H9 (cell line): ENCODE measurements around the gene NHLRC1. TPM values are rescaled to one million over a fixed set of nuclear protein-coding genes. Genes with fewer than 3 reads are reported as not detected.

Experiments used
- DNase-seq: peaks from one replicate; pipeline ENCODE4 v3.0.0-alpha.2; 2017
- H2AFZ ChIP-seq: one replicate; pipeline ENCODE4 v1.6.1; 2013; ENCODE audit warnings: mild to moderate bottlenecking, low read length, control low read depth, moderate library complexity
- H2AK5ac ChIP-seq: 2 replicates; pipeline ENCODE4 v1.6.1; 2013; ENCODE audit warnings: low read length, control low read depth, mixed read lengths; ENCODE audit not compliant: insufficient read length
- H2BK120ac ChIP-seq: one replicate; pipeline ENCODE4 v1.6.1; 2013; ENCODE audit warnings: low read depth, mild to moderate bottlenecking, low read length, control low read depth, inconsistent platforms; ENCODE audit not compliant: poor library complexity, severe bottlenecking
- H2BK12ac ChIP-seq: 2 replicates; pipeline ENCODE4 v1.6.1; 2013; ENCODE audit warnings: low read length, control low read depth, mixed read lengths, low read depth; ENCODE audit not compliant: insufficient read length
- H2BK15ac ChIP-seq: 2 replicates; pipeline ENCODE4 v1.6.1; 2013; ENCODE audit warnings: low read depth, low read length, control low read depth
- H2BK20ac ChIP-seq: one replicate; pipeline ENCODE4 v1.6.1; 2013; ENCODE audit warnings: low read depth, mild to moderate bottlenecking, low read length, control low read depth, inconsistent platforms; ENCODE audit not compliant: poor library complexity, severe bottlenecking
- H2BK5ac ChIP-seq: 2 replicates; pipeline ENCODE4 v1.6.1; 2013; ENCODE audit warnings: low read length, control low read depth, mixed read lengths; ENCODE audit not compliant: insufficient read length
- H3K14ac ChIP-seq: 2 replicates; pipeline ENCODE4 v1.6.1; 2013; ENCODE audit warnings: low read length, control low read depth; ENCODE audit not compliant: insufficient read depth
- H3K18ac ChIP-seq: 2 replicates; pipeline ENCODE4 v1.6.1; 2013; ENCODE audit warnings: low read depth, mild to moderate bottlenecking, mixed read lengths, low read length, control low read depth; ENCODE audit not compliant: insufficient read length
- H3K23ac ChIP-seq: 2 replicates; pipeline ENCODE4 v1.6.1; 2013; ENCODE audit warnings: low read length, control low read depth, mixed read lengths, low read depth; ENCODE audit not compliant: insufficient read length
- H3K23me2 ChIP-seq: 2 replicates; pipeline ENCODE4 v1.6.1; 2013; ENCODE audit warnings: low read depth, mild to moderate bottlenecking, mixed read lengths, low read length, control low read depth; ENCODE audit not compliant: insufficient read length, poor library complexity, severe bottlenecking
- H3K27ac ChIP-seq: 2 replicates; pipeline ENCODE4 v1.5.1; 2013; ENCODE audit warnings: low read length, control low read depth, mixed read lengths, low read depth; ENCODE audit not compliant: insufficient read length
- H3K27me3 ChIP-seq: 2 replicates; pipeline ENCODE4 v1.6.1; 2013; ENCODE audit warnings: low read length, control low read depth, inconsistent platforms; ENCODE audit not compliant: insufficient read depth
- H3K4ac ChIP-seq: 2 replicates; pipeline ENCODE4 v1.6.1; 2013; ENCODE audit warnings: low read depth, mild to moderate bottlenecking, control low read depth, inconsistent platforms, low read length, moderate library complexity
- H3K4me1 ChIP-seq: 2 replicates; pipeline ENCODE4 v1.6.1; 2013; ENCODE audit warnings: low read length, control low read depth, inconsistent platforms; ENCODE audit not compliant: insufficient read depth
- H3K4me2 ChIP-seq: 2 replicates; pipeline ENCODE4 v1.6.1; 2013; ENCODE audit warnings: low read length, control low read depth, mixed read lengths; ENCODE audit not compliant: insufficient read length, insufficient read depth
- H3K56ac ChIP-seq: 2 replicates; pipeline ENCODE4 v1.6.1; 2013; ENCODE audit warnings: low read depth, mild to moderate bottlenecking, mixed read lengths, low read length, control low read depth; ENCODE audit not compliant: insufficient read length
- H3K79me1 ChIP-seq: 2 replicates; pipeline ENCODE4 v1.6.1; 2013; ENCODE audit warnings: low read depth, mild to moderate bottlenecking, moderate library complexity, low read length, control low read depth, inconsistent platforms; ENCODE audit not compliant: insufficient read depth, poor library complexity, severe bottlenecking
- H3K79me2 ChIP-seq: 2 replicates; pipeline ENCODE4 v1.6.1; 2013; ENCODE audit warnings: low read length, control low read depth, inconsistent platforms; ENCODE audit not compliant: insufficient read depth
- H3K9ac ChIP-seq: 2 replicates; pipeline ENCODE4 v1.6.1; 2013; ENCODE audit warnings: low read length, control low read depth, mixed read lengths; ENCODE audit not compliant: insufficient read length; ENCODE audit errors: extremely low read depth
- H3K9me3 ChIP-seq: one replicate; pipeline ENCODE4 v1.6.1; 2013; ENCODE audit warnings: low read depth, low read length, inconsistent platforms; ENCODE audit not compliant: control insufficient read depth
- H3T11ph ChIP-seq: one replicate; pipeline ENCODE4 v1.6.1; 2013; ENCODE audit warnings: mild to moderate bottlenecking, low read length, control low read depth, inconsistent platforms
- H4K20me1 ChIP-seq: one replicate; pipeline ENCODE4 v1.6.1; 2013; ENCODE audit not compliant: control insufficient read depth, insufficient read length, insufficient read depth
- H4K5ac ChIP-seq: 2 replicates; pipeline ENCODE4 v1.6.1; 2013; ENCODE audit warnings: low read depth, mild to moderate bottlenecking, mixed read lengths, low read length, control low read depth; ENCODE audit not compliant: insufficient read length
- H4K8ac ChIP-seq: replicated peaks from 2 replicates; pipeline ENCODE4 v1.6.1; 2013; ENCODE audit warnings: low read length, control low read depth, mixed read lengths, low read depth; ENCODE audit not compliant: insufficient read length
- H4K91ac ChIP-seq: 2 replicates; pipeline ENCODE4 v1.6.1; 2013; ENCODE audit warnings: low read depth, mild to moderate bottlenecking, moderate library complexity, mixed read lengths, low read length, control low read depth; ENCODE audit not compliant: insufficient read length
- H3K27ac Mint-ChIP-seq, 3 experiments: 2 replicates in 2 of 3; 3 replicates in 1 of 3; pipeline ENCODE4 v1.8.0; 2020 to 2021; ENCODE audit warnings: mixed read lengths in 3 of 3, mild to moderate bottlenecking in 1 of 3, moderate library complexity in 1 of 3
- H3K27me3 Mint-ChIP-seq: 2 replicates; pipeline ENCODE4 v1.8.0; 2021; ENCODE audit warnings: low read depth, mild to moderate bottlenecking, moderate library complexity, mixed read lengths
- H3K36me3 Mint-ChIP-seq, 3 experiments: 2 replicates in 2 of 3; 3 replicates in 1 of 3; pipeline ENCODE4 v1.8.0; 2020 to 2021; ENCODE audit warnings: low read depth in 3 of 3, mixed read lengths in 3 of 3; ENCODE audit not compliant: insufficient read depth in 1 of 3
- H3K4me1 Mint-ChIP-seq, 2 experiments: 2 replicates each; pipeline ENCODE4 v1.8.0; 2020; ENCODE audit warnings: mixed read lengths in 2 of 2
- H3K4me3 Mint-ChIP-seq, 2 experiments: 2 replicates in 1 of 2; 3 replicates in 1 of 2; pipeline ENCODE4 v1.8.0; 2020 to 2021; ENCODE audit warnings: mild to moderate bottlenecking in 2 of 2, mixed read lengths in 2 of 2, moderate library complexity in 1 of 2
- H3K9me3 Mint-ChIP-seq, 2 experiments: 2 replicates in 1 of 2; 3 replicates in 1 of 2; pipeline ENCODE4 v1.8.0; 2020; ENCODE audit warnings: mild to moderate bottlenecking in 2 of 2, mixed read lengths in 2 of 2, moderate library complexity in 1 of 2
- WGBS: extraction: QIAGEN DNeasy Blood & Tissue Kit; methylation state at CpG from one replicate; pipeline ENCODE4 v1.1.7; 2013; ENCODE audit warnings: missing lambda C conversion rate, low lambda C conversion rate, mixed read lengths; ENCODE audit not compliant: insufficient read length; ENCODE audit errors: extremely low coverage; 5-methylcytosine and 5-hydroxymethylcytosine counted together
- total RNA-seq: library from RNA; stranded (reverse); gene quantifications from 2 replicates; pipeline ENCODE4 v1.2.1, GENCODE V29; 2021
- TF ChIP-seq, protein P1 (sequence below): fragments of 200-600 bp; sonication (generic); conservative IDR thresholded peaks from 3 replicates; pipeline ENCODE4 v1.8.0; 2021; ENCODE audit warnings: antibody characterized with exemption, mild to moderate bottlenecking

The NHLRC1 gene
- total RNA-seq, 1 experiment from 2014 or later, result 1.5 TPM

DNA sequence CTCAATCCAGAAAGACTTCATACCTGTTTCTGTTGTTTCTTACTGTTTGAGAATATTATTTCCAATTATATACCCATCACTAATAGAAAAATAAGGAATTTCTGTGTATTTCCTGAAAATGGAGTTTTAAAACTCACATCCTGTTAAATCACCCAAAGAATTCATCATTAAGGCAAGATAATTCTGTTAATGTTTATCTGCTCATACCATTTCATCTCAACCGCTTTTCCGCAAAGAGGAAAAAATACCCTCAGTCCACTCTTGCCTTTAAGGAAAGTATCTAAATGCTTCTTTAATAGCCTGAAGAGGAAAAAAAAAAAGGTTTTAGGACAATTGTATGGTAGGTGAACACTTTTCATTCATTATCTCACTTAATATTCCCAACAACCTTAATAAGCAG, 25.1 kb upstream of the NHLRC1 start:
- H3K4me1 ChIP-seq, result no peaks in the 10 kb centered on the region
- no peak overlapping the region for H3K27ac Mint-ChIP-seq
- no peak overlapping the region for H2BK5ac ChIP-seq
- no peak overlapping the region for H3K4me3 Mint-ChIP-seq
- H3K27ac ChIP-seq, result no peak overlapping the region
- no peaks in the 10 kb centered on the region for H3K23me2 ChIP-seq
- H3K9ac ChIP-seq, result no peak overlapping the region
- H2AK5ac ChIP-seq, result no peak overlapping the region
- H3K23ac ChIP-seq, result no peak overlapping the region
- H4K91ac ChIP-seq, result no peak overlapping the region
- peaks cover 2 to 25% (median 20%) of the 10 kb centered on the region in 3 experiments; a peak in 6 of 7 replicates for H3K36me3 Mint-ChIP-seq
- H3T11ph ChIP-seq, result no peak overlapping the region
- no peaks in the 10 kb centered on the region for H3K9me3 Mint-ChIP-seq
- no peaks in the 10 kb centered on the region for H3K79me1 ChIP-seq
- H3K18ac ChIP-seq, result no peak overlapping the region
- H3K27me3 ChIP-seq, result no peaks in the 10 kb centered on the region
- peaks cover 7 to 8% of the 10 kb centered on the region in 2 experiments for H3K4me1 Mint-ChIP-seq
- TF ChIP-seq, protein P1, sequence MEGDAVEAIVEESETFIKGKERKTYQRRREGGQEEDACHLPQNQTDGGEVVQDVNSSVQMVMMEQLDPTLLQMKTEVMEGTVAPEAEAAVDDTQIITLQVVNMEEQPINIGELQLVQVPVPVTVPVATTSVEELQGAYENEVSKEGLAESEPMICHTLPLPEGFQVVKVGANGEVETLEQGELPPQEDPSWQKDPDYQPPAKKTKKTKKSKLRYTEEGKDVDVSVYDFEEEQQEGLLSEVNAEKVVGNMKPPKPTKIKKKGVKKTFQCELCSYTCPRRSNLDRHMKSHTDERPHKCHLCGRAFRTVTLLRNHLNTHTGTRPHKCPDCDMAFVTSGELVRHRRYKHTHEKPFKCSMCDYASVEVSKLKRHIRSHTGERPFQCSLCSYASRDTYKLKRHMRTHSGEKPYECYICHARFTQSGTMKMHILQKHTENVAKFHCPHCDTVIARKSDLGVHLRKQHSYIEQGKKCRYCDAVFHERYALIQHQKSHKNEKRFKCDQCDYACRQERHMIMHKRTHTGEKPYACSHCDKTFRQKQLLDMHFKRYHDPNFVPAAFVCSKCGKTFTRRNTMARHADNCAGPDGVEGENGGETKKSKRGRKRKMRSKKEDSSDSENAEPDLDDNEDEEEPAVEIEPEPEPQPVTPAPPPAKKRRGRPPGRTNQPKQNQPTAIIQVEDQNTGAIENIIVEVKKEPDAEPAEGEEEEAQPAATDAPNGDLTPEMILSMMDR, result no peak
- no peak for DNase-seq
- no peaks in the 10 kb centered on the region for H3K79me2 ChIP-seq
- no peak overlapping the region for H3K4me2 ChIP-seq
- H4K8ac ChIP-seq, result no peak overlapping the region
- H3K4ac ChIP-seq, result no peak overlapping the region
- no peak overlapping the region for H4K5ac ChIP-seq
- H2BK12ac ChIP-seq, result no peak overlapping the region
- H4K20me1 ChIP-seq, result no peaks in the 10 kb centered on the region
- H2AFZ ChIP-seq, result no peak overlapping the region
- H3K14ac ChIP-seq, result no peak overlapping the region
- H3K56ac ChIP-seq, result no peak overlapping the region
- H3K27me3 Mint-ChIP-seq, result no peaks in the 10 kb centered on the region
- no peak overlapping the region for H2BK20ac ChIP-seq
- H3K9me3 ChIP-seq, result no peaks in the 10 kb centered on the region
- no peak overlapping the region for H2BK120ac ChIP-seq
- no peak overlapping the region for H2BK15ac ChIP-seq
- no CpG with 5 or more reads among the region's 2 CpGs for WGBS
